ENCODE measurements around the gene TLE4. TPM values are rescaled to one million over a fixed set of nuclear protein-coding genes. Genes with fewer than 3 reads are reported as not detected.
A peak's percentile ranks its signal among the peaks of the same experiment; 100 is the strongest.

TLE4 gene
- polyA plus RNA-seq (2011; rRNA removed) (152 and 154 TPM in 2 replicates), polyA minus RNA-seq (2011; rRNA and poly(A)+ RNA removed) (262 and 397 TPM in 2 replicates)

DNA sequence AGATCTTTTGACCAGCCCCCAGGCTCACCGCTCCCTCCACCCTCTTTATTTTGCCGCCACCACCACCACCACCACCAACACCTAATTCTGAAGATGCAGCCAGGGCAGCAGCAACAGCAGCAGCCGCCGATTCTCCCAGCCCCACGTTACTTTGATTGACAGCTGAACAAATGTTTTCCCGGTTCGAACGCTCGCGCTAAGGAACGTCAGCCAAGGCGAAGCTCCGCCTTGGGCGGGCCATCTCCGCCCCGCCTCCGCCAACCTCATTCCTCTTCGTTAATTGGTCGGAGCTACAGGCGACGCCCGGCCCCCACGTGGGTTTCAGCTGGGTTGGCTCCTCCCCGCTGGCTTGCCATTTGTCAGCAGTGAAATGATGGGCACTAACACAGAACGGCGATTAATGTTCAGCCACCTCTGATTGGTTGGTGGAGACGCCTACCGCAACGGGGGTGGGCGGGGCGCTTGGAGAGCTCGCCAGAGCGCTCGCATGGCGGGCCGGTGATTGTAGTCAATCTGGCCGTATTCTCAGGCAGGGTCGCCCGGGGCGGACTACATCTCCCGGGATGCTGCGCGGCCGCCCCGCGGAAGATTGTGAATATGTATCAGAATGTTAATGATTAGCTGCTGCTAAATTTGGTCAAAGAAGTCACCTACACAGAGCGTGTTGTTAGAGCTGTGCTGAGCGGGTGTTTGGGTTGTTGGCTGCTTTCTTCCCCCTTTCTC, at the start of gene TLE4:
Gene TLE4, plus strand, starts transcription at position 657 of the 723 bp plus-strand sequence. CDS start 826 bp downstream, outside the sequence.
- H3K36me3 ChIP-seq (ENCODE audit: control insufficient read depth, insufficient read depth, low read length), result no peaks in the 10 kb centered on the region
- DNase-seq (ENCODE audit: low read depth), result peak; percentile 100
- H3K27me3 ChIP-seq (ENCODE audit: control insufficient read depth, insufficient read depth, low read length), result no peaks in the 10 kb centered on the region
- CTCF ChIA-PET, result interaction anchor here (0.7 to 1.4 kb wide), 2 partner anchors 442 to 444 kb away, joined by 3 to 5 read pairs; no protein-coding TSS in a partner anchor
- POLR2A ChIA-PET, result interaction anchor here (0.7 to 1.5 kb wide), 8 partner anchors 39 to 1275 kb away, joined by 3 to 16 read pairs (median 5); partner anchors contain the start of gene PSAT1
- TF ChIP-seq, protein P1, sequence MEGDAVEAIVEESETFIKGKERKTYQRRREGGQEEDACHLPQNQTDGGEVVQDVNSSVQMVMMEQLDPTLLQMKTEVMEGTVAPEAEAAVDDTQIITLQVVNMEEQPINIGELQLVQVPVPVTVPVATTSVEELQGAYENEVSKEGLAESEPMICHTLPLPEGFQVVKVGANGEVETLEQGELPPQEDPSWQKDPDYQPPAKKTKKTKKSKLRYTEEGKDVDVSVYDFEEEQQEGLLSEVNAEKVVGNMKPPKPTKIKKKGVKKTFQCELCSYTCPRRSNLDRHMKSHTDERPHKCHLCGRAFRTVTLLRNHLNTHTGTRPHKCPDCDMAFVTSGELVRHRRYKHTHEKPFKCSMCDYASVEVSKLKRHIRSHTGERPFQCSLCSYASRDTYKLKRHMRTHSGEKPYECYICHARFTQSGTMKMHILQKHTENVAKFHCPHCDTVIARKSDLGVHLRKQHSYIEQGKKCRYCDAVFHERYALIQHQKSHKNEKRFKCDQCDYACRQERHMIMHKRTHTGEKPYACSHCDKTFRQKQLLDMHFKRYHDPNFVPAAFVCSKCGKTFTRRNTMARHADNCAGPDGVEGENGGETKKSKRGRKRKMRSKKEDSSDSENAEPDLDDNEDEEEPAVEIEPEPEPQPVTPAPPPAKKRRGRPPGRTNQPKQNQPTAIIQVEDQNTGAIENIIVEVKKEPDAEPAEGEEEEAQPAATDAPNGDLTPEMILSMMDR (IDR thresholded peaks at IDR 0.05; ENCODE audit: insufficient read depth, low read depth, low read length), result no peak
- peak within 1 kb of the TSS; percentile 87 for H3K4me3 ChIP-seq (ENCODE audit: low read depth, low read length)

DNA sequence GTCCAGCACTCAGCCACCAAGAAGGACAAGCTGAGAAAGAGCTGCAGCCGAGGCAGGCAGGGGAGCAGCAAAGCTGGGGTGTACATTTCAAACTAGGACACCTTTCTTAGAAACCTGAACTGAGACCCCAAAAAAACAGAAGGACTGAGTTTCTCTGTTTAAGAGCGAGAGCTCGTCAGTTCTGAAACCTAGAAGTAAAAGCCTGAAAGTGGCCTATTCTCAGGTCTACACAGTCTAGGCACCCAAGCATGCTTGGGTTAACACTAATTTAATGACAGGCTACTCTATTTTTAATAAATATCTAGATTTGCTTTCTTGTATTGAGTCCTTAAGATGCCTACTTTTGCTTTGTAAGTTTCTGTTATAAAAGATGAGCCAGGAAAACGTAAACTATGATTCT, 49.0 kb upstream of the TLE4 start:
- Histone ChIP-seq H3K4me3 (ENCODE audit: low read depth, low read length) (no peak overlapping the region), H3K36me3 (ENCODE audit: control insufficient read depth, insufficient read depth, low read length) (no peaks in the 10 kb centered on the region), H3K27me3 (ENCODE audit: control insufficient read depth, insufficient read depth, low read length) (0 out of 2 replicates have a peak, but pooled peaks cover 1% of the 10 kb centered on the region)
- POLR2A ChIA-PET, result no interaction called here
- CTCF ChIA-PET, result no interaction called here
- TF ChIP-seq, protein P1 (IDR thresholded peaks at IDR 0.05; ENCODE audit: insufficient read depth, low read depth, low read length), result no peak
- DNase-seq (ENCODE audit: low read depth), result no peak

DNA sequence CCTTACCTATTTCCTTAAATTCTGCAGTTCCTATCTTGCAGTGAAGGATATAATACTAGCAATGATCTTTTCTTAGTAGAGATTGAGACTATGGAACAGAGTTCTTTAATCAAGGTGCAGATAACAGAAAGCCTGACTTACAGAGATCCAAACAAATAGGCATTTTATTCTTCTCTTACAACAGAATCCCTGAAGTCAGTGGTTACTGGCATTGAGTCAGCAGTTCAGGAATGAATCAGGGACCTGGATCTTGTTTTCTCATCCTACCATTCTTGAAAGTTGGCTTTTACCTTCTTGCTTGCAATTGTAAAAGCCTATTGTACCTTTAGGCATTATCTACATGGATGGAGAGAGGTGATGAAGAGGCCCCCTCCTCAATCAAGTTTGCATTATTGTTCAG, 47.5 kb upstream of the TLE4 start:
- POLR2A ChIA-PET, result no interaction called here

DNA sequence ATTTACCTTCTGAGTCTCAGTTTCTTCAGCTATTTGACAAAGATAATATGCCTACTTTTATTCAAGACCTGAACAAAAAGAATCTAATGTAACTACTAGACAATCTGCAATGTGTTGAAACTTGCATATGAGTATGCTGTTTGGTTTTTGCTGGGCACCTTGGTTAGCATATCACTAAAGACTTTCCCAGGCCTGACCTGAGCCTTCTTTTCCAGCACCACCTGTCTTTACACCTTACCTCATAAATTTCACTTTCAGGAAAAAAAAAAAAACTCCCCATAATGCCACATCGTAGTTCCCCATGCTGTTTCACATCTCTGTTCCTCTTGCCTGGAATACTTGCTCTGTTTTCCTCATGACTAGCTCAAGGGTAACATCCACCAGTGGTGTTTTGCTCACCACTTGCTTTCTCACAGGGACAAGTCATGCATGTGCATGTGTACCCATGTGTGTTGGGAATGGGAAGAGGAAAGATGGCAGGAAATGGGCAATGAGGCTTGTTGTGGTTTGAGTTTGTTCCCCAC, 45.6 kb upstream of the TLE4 start:
- Histone ChIP-seq H3K36me3 (ENCODE audit: control insufficient read depth, insufficient read depth, low read length) (no peaks in the 10 kb centered on the region), H3K27me3 (ENCODE audit: control insufficient read depth, insufficient read depth, low read length) (0 out of 2 replicates have a peak, but pooled peaks cover 1% of the 10 kb centered on the region), H3K4me3 (ENCODE audit: low read depth, low read length) (no peak overlapping the region)
- TF ChIP-seq, protein P1 (IDR thresholded peaks at IDR 0.05; ENCODE audit: insufficient read depth, low read depth, low read length), result no peak
- CTCF ChIA-PET, result no interaction called here
- POLR2A ChIA-PET, result no interaction called here
- DNase-seq (ENCODE audit: low read depth), result no peak

More for the DNA sequence above, 47.5 kb upstream of the TLE4 start:
- TF ChIP-seq, protein P1 (IDR thresholded peaks at IDR 0.05; ENCODE audit: insufficient read depth, low read depth, low read length), result no peak
- CTCF ChIA-PET, result no interaction called here
- Histone ChIP-seq H3K4me3 (ENCODE audit: low read depth, low read length) (no peak overlapping the region), H3K27me3 (ENCODE audit: control insufficient read depth, insufficient read depth, low read length) (0 out of 2 replicates have a peak, but pooled peaks cover 1% of the 10 kb centered on the region), H3K36me3 (ENCODE audit: control insufficient read depth, insufficient read depth, low read length) (no peaks in the 10 kb centered on the region)
- peak; percentile 7 for DNase-seq (ENCODE audit: low read depth)

DNA sequence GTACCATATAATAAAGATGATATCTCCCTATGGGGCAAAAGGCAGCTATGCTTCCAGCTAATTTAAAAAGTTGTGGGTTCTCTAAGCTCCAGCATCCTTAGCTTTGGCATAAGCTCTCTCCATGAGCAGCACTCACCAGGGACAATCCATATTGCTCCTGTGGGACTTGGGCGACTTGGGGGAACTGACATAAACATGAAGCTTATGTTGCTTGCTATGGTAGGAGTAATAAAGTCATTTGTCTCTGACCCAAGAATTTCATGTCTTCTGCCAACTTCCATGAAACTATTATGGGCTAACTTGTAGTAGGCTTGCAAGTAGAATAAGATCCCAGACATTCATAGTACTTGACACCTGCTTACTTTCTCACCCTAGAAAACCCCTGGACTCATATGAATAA, 36.2 kb upstream of the TLE4 start:
- Histone ChIP-seq H3K27me3 (ENCODE audit: control insufficient read depth, insufficient read depth, low read length) (no peaks in the 10 kb centered on the region), H3K36me3 (ENCODE audit: control insufficient read depth, insufficient read depth, low read length) (no peaks in the 10 kb centered on the region), H3K4me3 (ENCODE audit: low read depth, low read length) (no peak overlapping the region)
- TF ChIP-seq, protein P1 (IDR thresholded peaks at IDR 0.05; ENCODE audit: insufficient read depth, low read depth, low read length), result no peak
- ChIA-PET POLR2A (no interaction called here), CTCF (interaction anchor here (1.1 kb wide), 1 partner anchor 8 kb away, joined by 4 read pairs; no protein-coding TSS in a partner anchor)
- DNase-seq (ENCODE audit: low read depth), result no peak
